NCI-H1694 (cell line): ENCODE data around the gene PRMT7.
"Not testable (repeated sequence)": the region's sequence is repeated elsewhere in the genome, so short reads cannot be mapped to it uniquely, and the experiment has no call there.

Experiments used
- DNase-seq: peaks from one replicate; lab custom pipeline; 2025; lab: John Stamatoyannopoulos, UW

Gene PRMT7

GRCh38 chr16:68283801-68284598 is 26.8 kb upstream of the PRMT7 start:
- no peak for DNase-seq

GRCh38 chr16:68284847-68285246 is 26.0 kb upstream of the PRMT7 start:
- DNase-seq, result no peak

GRCh38 chr16:68285683-68286082 is 25.1 kb upstream of the PRMT7 start:
- DNase-seq, result no peak

GRCh38 chr16:68286153-68287074 is 24.4 kb upstream of the PRMT7 start:
- no peak for DNase-seq

- no peak for DNase-seq
Measured at GRCh38 chr16:68287276-68288251, 23.3 kb upstream of the PRMT7 start.

GRCh38 chr16:68288252-68288650 is 22.6 kb upstream of the PRMT7 start:
- no peak for DNase-seq

GRCh38 chr16:68288796-68289195 is 22.0 kb upstream of the PRMT7 start:
- DNase-seq, result not testable (repeated sequence)

- no peak for DNase-seq
Measured at GRCh38 chr16:68289202-68289601, 21.6 kb upstream of the PRMT7 start.

- DNase-seq, result no peak
Measured at GRCh38 chr16:68289621-68290329, 21.0 kb upstream of the PRMT7 start.

GRCh38 chr16:68290450-68290849 is 20.4 kb upstream of the PRMT7 start:
- no peak for DNase-seq

- no peak for DNase-seq
Measured at GRCh38 chr16:68291227-68291626, 19.6 kb upstream of the PRMT7 start.

- no peak for DNase-seq
Measured at GRCh38 chr16:68292425-68292824, 18.4 kb upstream of the PRMT7 start.

- no peak for DNase-seq
Measured at GRCh38 chr16:68296291-68296690, 14.5 kb upstream of the PRMT7 start.

- DNase-seq, result no peak
Measured at GRCh38 chr16:68296693-68297092, 14.1 kb upstream of the PRMT7 start.

GRCh38 chr16:68297908-68298307 is 12.9 kb upstream of the PRMT7 start:
- DNase-seq, result no peak

GRCh38 chr16:68298312-68298711 is 12.5 kb upstream of the PRMT7 start:
- DNase-seq, result no peak

GRCh38 chr16:68298907-68299561 is 11.8 kb upstream of the PRMT7 start:
- peak; percentile 39 for DNase-seq

- no peak for DNase-seq
Measured at GRCh38 chr16:68299571-68300453, 11.0 kb upstream of the PRMT7 start.

GRCh38 chr16:68300734-68301459 is 9.9 kb upstream of the PRMT7 start:
- DNase-seq, result no peak
